ENCODE measurements around the gene ATG4D.
"Not testable (repeated sequence)": the region's sequence is repeated elsewhere in the genome, so short reads cannot be mapped to it uniquely, and the experiment has no call there.

ATG4D gene

GRCh38 chr19:10518444-10519361 is 25.0 kb upstream of the ATG4D start:
- in situ Hi-C loops (cut with MboI; ENCODE audit: low sequenced_read_pairs), result no loop called here

- in situ Hi-C loops (cut with MboI; ENCODE audit: low sequenced_read_pairs), result no loop called here
Measured at GRCh38 chr19:10519421-10519820, 24.3 kb upstream of the ATG4D start.

DNA sequence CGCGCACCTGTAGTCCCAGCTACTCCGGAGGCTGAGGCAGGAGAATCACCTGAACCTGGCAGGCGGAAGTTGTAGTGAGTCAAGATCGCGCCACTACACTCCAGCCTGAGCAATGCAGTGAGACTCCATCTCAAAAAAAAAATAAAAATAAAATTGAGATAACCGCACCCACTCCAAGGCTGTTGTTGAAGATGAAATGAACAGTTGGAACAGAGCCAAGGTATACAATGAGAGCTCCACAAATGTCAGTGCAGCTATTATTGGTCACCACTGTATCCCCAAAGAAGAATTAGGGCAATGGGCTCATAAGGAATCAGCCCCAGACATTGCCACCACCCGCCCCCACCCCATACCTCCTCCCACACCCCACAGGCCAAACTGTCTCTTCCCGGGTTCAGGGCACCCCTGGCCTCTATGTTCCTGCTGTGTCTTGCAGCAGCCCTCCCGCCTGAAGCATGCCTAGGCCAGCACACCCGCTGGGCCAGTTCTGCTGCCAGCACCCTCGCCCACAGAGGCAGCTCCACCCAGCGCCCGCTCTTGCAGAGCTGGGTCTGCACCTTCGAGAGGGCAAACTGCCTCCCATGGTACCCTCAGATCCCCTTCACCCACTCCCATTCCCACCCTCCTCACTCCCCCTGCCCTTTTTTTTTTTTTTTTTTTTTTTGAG is 22.9 kb upstream of the ATG4D start:
- in situ Hi-C loops (cut with MboI; ENCODE audit: low sequenced_read_pairs), result no loop called here

GRCh38 chr19:10521461-10522171 is 22.1 kb upstream of the ATG4D start:
- in situ Hi-C loops (cut with MboI; ENCODE audit: low sequenced_read_pairs), result no loop called here

DNA sequence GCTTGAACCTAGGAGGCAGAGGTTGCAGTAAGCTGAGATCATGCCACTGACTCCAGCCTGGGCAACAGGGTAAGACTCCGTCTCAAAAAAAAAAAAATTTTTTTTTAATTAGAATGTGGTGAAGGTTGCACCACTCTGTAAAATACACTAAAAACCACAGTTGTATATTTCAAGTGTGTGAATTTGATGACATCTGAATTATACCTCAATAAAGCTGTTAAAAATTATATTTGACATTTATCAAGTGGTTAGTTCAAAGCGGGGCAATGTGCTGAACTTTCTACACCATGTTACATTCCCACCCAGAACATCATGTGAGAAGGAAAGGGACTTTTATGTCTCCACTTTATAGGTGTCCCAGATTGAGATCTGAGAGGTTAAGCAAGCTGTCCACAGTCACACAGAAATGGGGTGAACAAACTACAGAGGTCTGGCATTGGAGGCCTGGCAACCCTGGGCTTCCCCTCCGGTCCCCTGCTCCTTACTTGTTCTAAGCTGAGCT is 20.5 kb upstream of the ATG4D start:
- in situ Hi-C loops (cut with MboI; ENCODE audit: low sequenced_read_pairs), result no loop called here

DNA sequence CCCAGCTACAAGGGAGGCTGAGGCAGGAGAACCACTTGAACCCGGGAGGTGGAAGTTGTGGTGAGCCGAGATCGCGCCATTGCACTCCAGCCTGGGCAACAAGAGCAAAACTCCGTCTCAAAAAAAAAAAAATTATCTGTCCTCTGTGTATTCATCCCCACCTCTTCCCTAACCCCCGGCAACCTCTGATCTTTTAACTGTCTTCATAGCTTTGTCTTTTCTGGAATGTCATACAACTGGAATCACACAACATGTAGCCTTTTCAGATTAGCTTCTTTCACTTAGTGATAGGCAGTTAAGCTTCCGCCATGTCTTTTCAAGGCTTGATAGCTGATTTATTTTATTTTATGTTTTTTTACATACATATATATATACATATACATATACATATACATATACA is 18.1 kb upstream of the ATG4D start:
- in situ Hi-C loops (cut with MboI; ENCODE audit: low sequenced_read_pairs), result no loop called here

DNA sequence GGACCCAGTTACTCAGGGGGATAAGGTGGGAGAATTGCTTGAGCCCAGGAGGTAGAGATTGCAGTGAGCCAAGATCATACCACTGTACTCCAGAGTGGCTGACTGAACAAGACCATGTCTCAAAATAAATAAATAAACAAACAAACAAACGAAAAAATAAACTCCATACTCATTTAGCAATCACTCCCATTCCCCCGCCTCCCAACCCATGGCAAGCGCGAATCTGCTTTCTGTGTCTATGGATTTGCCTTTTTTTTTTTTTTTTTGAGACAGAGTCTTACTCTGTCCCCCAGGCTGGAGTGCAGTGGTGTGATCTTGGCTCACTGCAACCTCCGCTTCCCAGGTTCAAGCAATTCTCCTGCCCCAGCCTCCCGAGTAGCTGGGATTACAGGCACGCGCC is 16.8 kb upstream of the ATG4D start:
- in situ Hi-C loops (cut with MboI; ENCODE audit: low sequenced_read_pairs), result not testable (repeated sequence)

GRCh38 chr19:10532457-10532856 is 11.2 kb upstream of the ATG4D start:
- in situ Hi-C loops (cut with MboI; ENCODE audit: low sequenced_read_pairs), result no loop called here

DNA sequence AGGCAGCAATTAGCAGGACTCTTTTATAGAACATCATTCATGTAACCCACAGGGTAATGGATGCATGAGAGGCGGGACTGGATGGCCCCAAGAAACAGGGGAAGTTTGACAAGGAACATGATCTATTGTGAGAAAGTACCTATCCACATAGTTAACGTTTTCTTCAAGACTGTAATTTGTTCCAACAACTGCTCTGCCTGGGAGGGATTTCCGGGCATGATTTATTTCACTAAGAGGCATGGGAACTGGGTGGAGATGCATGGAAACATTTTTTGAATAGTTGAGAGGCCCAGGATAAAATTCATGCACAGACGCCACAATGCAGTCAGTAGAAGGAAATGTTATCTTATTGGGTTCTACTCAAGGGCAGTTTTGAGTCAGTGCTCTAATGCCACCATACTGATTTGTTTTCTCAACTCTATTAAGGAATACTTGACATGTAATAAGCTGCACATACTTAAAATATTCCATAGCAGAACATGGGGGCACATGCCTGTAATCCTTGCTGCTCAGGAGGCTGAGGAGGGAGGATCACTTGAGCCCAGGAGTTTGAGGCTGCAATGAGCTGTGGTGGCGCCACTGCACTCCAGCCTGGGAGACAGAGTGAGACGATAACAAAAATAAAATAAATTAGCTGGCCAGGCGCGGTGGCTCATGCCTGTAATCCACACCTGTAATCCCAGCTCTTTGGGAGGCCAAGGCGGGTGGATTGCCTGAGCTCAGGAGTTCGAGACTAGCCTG is 9.9 kb upstream of the ATG4D start:
- in situ Hi-C loops (cut with MboI; ENCODE audit: low sequenced_read_pairs), result no loop called here

- in situ Hi-C loops (cut with MboI; ENCODE audit: low sequenced_read_pairs), result no loop called here
Measured at GRCh38 chr19:10535613-10536012, 8.1 kb upstream of the ATG4D start.

DNA sequence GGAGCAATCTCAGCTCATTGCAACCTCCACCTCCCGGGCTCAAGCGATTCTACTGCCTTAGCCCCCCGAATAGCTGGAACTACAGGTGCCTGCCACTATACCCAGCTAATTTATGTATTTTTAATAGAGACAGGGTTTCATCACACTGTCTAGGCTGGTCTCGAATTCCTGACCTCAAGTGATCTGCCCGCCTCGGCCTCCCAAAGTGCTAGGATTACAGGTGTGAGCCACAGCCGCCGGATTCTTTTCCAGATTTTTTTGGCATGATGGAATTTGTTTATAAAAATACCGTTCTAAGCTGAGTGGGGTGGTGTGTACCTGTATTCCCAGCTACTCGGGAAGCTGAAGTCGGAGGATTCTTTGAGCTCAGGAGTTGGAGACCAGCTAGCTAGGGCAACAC is 6.0 kb upstream of the ATG4D start:
- in situ Hi-C loops (cut with MboI; ENCODE audit: low sequenced_read_pairs), result no loop called here

- in situ Hi-C loops (cut with MboI; ENCODE audit: low sequenced_read_pairs), result no loop called here
Measured at GRCh38 chr19:10538204-10538983, 5.3 kb upstream of the ATG4D start.

DNA sequence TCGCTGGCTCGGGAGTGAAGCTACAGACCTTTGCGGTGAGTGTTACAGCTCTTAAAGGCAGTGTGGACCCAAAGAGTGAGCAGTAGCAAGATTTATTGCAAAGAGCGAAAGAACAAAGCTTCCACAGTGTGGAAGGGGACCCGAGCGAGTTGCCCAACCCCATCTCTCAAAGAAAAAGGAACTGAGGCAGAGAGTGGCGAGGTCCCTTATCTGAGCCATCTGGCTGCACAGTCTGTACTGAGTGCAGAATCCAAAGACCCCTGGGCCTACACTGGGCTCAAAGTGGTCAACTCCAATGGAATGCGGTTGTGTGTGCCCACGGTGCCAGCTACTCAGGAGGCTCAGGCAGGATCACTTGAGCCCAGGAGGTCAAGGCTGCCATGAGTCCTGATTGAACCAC is 4.7 kb upstream of the ATG4D start:
- in situ Hi-C loops (cut with MboI; ENCODE audit: low sequenced_read_pairs), result not testable (repeated sequence)

- in situ Hi-C loops (cut with MboI; ENCODE audit: low sequenced_read_pairs), result no loop called here
Measured at GRCh38 chr19:10543059-10543419, 665 bp upstream of the ATG4D start.

DNA sequence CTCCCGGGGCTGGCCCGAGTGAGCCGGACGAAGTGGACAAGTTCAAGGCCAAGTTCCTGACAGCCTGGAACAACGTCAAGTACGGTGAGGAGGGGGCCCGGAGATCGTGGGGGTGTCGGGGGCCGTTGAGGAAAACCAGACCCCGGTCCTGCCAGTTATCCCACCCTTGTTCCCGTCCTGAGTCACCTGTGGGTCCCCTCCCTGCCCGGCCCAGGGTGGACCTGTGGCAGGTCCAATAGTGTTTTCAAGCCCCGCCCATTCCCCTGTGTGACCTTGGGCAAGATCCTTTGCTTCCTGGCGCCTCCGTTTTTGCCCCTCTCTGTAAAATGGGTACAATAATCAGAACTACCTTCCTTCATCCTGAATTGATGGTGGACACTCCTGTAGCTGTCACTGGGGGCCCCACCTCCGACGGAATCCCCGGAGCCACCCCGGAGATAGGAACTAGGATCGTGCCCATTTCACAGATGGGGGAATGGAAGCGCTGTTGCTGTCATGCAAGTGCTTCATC is 593 bp downstream of the ATG4D start:
- in situ Hi-C loops (cut with MboI; ENCODE audit: low sequenced_read_pairs), result no loop called here

DNA sequence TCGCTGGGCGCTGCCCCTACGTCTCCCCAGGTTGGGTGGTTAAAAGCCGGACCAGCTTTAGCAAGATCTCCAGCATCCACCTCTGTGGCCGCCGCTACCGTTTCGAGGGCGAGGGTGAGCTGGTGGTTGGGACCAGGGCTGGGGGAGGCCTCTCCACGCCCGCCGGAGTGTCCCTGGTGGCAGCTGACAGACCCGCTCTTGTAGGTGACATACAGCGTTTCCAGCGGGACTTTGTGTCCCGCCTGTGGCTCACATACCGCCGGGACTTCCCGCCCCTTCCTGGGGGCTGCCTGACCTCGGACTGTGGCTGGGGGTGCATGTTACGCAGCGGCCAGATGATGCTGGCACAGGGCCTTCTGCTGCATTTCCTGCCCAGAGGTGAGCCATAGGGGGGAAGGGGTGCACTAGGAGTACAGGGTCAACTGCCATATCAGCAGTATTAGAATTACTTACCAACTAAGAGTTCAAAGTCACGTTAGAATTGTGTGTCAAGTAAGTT is 1.1 kb downstream of the ATG4D start:
- in situ Hi-C loops (cut with MboI; ENCODE audit: low sequenced_read_pairs), result no loop called here

DNA sequence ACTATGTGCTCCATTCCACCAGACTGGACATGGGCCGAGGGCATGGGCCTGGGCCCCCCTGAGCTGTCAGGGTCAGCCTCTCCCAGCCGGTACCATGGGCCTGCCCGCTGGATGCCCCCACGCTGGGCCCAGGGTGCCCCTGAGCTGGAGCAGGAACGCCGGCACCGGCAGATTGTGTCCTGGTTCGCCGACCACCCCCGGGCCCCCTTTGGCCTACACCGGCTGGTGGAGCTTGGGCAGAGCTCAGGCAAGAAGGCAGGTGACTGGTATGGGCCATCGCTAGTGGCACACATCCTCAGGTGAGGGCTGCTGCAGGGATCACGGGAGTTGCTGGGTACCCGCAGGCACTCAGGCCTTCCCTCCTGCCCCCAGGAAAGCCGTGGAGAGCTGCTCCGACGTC is 3.1 kb downstream of the ATG4D start:
- in situ Hi-C loops (cut with MboI; ENCODE audit: low sequenced_read_pairs), result no loop called here

GRCh38 chr19:10548746-10549276 is 5.1 kb downstream of the ATG4D start:
- in situ Hi-C loops (cut with MboI; ENCODE audit: low sequenced_read_pairs), result no loop called here

GRCh38 chr19:10549733-10550132 is 6.0 kb downstream of the ATG4D start:
- in situ Hi-C loops (cut with MboI; ENCODE audit: low sequenced_read_pairs), result no loop called here

Data from HL-60/S4 treated with phorbol 12-myristate 13-acetate at 8.2 ng/mL for 4 days and 3 days (cell line).